PC-3 (cell line): ENCODE results near the gene PTPN3.
"Not testable (repeated sequence)": the region's sequence is repeated elsewhere in the genome, so short reads cannot be mapped to it uniquely, and the experiment has no call there.

Source experiments
- EZH2 ChIP-seq: fragments of 300-600 bp; sonication (generic); IDR thresholded peaks from one replicate; pipeline ENCODE4 v1.6.1; 2017; ENCODE audit warnings: antibody characterized with exemption, mild to moderate bottlenecking, low read length; ENCODE audit not compliant: unreplicated experiment
- EZH2phosphoT487 ChIP-seq: fragments of 300-600 bp; sonication (generic); IDR thresholded peaks from 2 replicates; pipeline ENCODE4 v1.6.1; 2018; ENCODE audit warnings: mild to moderate bottlenecking, antibody characterized with exemption, low read length, borderline replicate concordance
- TF ChIP-seq, protein P1 (sequence below): fragments of 300-600 bp; sonication (generic); conservative IDR thresholded peaks from 2 replicates; pipeline ENCODE4 v1.5.1; 2017; ENCODE audit warnings: antibody characterized with exemption, low read depth, mild to moderate bottlenecking, low read length

DNA sequence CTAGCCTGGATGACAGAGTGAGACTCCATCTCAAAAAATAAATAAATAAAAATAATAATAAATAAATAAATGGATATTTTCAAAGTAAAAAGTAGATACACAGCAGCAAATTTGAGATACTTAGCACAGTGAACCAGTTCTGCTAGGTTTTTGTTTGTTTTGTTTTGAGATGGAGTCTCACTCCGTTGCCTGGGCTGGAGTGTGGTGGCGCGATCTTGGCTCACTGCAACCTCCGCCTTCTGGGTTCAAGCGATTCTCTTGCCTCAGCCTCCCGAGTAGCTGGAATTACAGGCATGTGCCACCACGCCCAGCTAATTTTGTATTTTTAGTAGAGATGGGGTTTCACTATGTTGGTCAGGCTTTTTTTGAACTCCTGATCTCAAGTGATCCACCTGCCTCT lies 157.1 kb downstream of the PTPN3 start:
- TF ChIP-seq, protein P1, sequence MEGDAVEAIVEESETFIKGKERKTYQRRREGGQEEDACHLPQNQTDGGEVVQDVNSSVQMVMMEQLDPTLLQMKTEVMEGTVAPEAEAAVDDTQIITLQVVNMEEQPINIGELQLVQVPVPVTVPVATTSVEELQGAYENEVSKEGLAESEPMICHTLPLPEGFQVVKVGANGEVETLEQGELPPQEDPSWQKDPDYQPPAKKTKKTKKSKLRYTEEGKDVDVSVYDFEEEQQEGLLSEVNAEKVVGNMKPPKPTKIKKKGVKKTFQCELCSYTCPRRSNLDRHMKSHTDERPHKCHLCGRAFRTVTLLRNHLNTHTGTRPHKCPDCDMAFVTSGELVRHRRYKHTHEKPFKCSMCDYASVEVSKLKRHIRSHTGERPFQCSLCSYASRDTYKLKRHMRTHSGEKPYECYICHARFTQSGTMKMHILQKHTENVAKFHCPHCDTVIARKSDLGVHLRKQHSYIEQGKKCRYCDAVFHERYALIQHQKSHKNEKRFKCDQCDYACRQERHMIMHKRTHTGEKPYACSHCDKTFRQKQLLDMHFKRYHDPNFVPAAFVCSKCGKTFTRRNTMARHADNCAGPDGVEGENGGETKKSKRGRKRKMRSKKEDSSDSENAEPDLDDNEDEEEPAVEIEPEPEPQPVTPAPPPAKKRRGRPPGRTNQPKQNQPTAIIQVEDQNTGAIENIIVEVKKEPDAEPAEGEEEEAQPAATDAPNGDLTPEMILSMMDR: not testable (repeated sequence)
- TF ChIP-seq EZH2phosphoT487, EZH2: not testable (repeated sequence)
